ENCODE data around the gene SP110.
"Not testable (repeated sequence)": the region's sequence is repeated elsewhere in the genome, so short reads cannot be mapped to it uniquely, and the experiment has no call there.

Gene SP110

DNA sequence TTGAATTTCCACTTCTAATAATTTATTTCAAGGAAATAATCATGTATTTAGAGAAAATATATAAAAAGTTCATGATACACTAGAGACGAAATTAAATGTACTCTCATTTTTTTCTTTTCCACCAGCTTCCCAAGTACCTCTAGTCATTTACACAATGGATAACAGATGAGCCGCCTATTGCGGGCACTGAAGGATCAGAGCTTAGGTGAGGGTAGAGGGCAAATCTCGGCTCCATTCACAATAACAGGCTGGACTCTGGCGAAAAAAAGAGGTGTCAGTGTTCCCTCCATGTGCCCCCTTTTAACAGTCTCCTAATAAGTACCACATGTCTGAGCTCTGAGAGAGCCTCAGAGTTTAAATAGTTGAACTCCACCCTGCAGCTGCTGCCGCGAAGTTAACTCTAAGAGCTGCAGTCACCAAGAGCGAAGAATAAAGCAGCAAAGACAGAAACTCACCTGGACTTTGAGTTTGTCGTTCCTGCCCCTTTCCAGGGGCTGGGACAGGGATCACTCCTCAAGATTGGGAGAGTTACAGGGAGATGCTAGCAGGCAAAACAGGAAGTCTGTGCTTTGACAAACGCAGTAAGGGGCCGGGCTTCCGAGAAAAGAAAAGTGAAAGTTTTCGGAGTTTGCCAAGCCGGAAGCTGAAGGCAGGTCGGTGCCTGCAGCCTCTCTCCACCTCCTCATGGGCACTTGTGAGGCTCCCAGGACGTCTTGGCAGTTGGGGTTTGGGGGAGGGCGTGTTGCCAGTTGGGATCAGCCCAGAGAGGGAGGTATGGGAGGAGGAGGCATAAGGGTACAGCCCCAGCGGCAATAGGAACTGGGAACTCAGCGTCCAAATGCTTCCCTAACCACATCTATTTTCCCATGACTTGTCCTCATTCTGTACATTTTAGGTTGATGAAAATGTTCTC is at the start of gene SP110:
Gene SP110, minus strand, starts transcription at position 566 of the 913 bp plus-strand sequence. CDS start 3,057 bp downstream, outside the sequence.
- peak; percentile 28 for DNase-seq

DNA sequence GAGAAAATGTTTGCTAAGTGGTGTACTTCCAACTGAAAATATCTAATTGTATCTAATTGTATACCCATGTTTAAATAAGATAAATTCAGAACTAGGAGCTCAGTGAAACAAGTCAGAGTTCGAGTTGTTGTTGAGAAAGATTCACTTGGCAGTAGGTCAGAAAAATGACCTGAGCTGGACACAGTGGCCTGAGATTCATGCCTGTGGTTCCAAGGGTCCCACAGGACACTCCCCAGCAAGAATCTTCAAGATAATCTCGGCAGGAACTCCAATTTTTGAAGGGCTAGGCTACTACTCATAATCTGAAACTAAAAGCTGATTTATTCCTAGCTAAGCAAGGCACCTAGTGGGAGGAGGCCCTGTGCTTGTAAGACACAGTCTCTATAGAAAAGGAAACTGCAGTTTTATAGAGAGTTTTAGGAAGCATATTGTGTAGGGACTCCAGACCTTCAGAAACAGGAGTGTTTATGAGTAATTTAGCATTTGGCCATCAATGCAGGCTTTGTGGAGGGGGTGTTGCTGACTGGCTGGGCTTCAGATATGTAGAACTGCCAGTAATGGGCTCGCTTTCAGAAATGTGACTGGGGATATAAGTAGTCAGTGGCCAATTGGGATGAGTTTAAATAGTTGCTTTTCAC is 48.9 kb upstream of the SP110 start:
- no peak for DNase-seq

DNA sequence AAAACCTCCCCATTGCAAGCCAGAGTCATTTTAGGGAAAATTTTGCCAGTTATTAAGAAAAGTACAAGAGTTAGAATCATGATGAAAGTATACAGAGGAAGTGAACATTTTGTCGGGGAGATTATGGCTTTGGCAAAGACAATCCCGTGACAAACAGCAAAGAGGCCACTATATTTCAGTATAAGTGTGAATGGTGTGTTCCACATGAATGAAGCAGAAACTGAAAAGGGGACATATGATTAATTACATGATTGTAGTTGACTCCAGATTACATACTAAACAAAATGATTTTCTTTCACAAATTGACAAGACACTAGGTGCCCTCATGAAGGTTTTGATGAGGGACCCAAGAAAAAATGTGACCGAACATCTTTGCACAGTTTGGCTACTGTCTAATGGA is 47.8 kb upstream of the SP110 start:
- no peak for DNase-seq

GRCh38 chr2:230267059-230267458 is 47.3 kb upstream of the SP110 start:
- no peak for DNase-seq

DNA sequence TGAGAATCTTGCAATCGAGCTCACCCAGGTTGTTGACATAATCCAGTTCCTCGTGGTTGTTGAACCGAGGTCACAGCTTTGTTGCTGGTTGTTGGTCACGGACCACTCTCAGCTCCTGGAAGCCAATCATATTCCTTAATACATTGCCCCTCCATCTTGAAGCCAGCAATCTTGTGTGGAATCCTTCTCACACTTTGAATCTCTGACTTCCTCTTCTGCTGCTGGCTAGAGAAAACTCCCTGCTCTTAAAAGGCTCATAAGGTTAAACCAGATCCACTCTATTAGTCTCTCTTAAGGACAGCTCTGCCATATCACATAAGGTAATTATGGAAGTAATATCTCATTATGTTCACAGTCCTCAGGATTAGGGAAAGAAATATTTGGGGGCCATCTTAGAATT is 46.9 kb upstream of the SP110 start:
- DNase-seq, result no peak

DNA sequence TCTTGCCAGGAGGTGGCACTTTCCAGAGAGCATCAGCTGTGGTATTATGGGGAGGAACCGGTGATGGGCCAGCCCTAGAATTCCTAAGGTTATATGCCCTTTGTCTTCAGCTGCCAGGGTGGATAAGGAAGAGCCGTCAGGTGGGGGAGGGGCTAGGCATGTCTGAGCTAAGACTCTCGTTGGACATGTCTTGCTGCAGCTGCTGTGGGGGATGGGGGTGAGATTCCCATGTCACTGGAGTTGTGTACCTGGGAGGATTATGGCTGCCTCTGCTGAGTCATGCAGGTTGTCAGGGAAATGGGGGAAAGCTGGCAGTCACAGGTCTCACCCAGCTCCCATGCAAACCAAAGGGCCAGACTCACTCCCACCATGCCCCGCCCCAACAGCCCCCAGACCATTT is 45.2 kb upstream of the SP110 start:
- DNase-seq, result not testable (repeated sequence)

DNA sequence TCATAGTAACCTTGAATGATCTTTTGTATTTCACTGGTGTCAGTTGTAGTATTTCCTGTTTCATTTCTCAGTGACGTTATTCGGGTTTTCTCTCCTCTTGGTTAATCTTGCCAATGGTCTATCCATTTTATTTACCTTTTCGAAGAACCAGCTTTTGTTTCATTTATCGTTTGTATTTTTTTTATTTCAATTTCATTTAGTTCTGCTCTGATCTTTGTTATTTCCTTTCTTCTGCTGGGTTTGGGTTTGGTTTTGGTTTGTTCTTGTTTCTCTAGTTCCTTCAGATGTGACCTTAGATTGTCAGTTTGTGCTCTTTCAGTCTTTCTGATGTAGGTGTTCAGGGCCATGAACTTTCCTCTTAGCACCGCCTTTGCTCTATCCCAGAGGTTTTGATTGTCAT is 42.5 kb upstream of the SP110 start:
- DNase-seq, result no peak

GRCh38 chr2:230258483-230258882 is 38.7 kb upstream of the SP110 start:
- DNase-seq, result no peak

DNA sequence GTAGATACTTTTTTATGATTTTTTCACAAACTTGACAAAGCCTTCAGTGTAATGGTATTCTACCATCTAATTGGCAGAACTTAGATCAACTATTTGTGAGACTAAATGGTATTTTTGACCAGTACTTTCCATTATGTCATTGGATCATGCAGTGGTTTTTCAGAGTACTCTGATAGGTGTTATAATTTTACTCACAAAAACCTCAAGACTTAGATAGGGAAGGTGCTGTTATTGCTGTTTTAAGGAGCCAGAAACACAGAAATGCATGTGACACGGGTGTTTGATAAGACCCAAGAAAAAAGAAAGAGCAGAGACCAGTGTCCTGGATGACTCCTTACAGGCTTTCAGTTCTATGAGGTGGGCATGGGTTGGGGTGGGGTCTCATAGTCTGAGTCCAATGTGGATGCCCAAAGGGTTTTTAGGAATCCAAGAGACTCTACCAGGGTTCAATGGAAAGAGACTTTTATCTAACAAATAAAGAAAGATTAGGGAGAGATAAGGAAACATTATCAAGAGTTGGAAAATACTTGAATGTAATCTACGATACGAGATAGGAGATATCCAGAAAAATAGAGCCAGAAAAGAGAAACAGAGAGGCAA is 37.0 kb upstream of the SP110 start:
- no peak for DNase-seq

DNA sequence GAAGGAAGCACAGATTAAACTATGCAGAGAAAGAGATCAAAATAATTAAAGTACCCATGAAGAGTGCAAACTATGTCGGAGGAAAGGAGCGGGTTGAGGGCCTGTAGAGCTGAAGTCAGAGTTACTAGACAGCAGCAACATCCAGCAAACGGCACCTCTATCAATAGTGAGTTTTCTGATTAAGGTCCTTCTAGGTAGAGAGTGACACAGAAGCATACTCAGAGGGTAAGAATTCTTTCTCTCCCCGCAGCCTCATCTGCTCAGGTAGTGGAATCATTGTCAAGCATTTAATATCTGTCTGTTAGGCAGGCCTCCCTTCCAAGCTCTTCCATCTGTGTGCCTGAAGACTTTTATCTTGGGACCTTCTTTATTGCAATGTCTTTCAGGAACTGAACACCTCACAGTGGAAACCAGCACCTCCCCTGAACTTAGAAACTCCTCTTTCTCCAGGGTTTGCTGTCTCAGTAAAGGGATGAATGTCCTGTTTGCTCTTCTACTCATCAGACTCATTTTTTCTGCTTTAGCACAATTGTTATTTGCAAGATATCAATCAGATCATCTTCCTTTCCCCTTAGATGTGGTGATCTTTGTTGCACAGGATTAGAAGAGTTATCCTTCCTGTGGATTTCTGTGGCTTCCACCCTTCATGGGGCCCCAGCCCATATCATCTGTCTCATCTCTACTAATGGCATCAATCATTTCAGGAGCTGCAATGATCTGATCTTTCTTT is 34.5 kb upstream of the SP110 start:
- DNase-seq, result no peak

DNA sequence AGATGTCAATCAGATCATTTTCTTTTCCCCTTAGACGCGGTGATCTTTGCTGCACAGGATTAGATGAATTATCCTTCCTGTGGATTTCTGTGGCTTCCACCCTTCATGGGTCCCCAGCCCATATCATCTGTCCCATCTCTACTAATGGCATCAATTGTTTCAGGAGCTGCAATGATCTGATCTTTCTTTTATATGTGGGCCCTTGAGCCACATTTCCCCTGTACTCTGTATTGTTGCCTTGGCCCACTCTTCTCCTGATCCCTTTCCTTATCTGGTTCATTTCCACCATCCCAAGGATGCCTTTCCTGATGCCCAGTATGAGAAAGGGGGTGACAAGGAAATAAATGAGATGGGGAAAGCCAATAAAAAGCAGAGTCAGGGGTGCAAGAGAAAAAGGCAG is 30.4 kb upstream of the SP110 start:
- DNase-seq, result no peak

GRCh38 chr2:230246206-230246605 is 26.4 kb upstream of the SP110 start:
- no peak for DNase-seq

DNA sequence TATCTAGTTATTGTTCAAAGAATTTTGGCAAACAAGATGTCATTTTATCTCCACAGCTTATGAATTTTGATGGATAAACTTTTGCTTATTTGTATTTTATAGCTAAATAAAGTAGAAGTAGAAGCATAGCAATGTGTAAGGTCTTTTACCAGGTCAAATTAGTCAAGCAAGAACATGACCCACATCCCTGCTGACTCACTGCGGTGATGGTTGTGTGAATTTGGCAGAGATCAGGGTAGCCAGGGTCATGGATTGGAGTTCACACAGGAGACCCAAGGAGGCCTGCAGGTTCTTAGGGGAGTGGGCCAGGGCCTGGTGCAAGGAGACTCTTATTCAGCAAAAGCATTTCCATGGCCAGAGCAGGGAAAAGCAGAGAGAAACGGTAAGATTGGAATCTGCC is 24.4 kb upstream of the SP110 start:
- no peak for DNase-seq

DNA sequence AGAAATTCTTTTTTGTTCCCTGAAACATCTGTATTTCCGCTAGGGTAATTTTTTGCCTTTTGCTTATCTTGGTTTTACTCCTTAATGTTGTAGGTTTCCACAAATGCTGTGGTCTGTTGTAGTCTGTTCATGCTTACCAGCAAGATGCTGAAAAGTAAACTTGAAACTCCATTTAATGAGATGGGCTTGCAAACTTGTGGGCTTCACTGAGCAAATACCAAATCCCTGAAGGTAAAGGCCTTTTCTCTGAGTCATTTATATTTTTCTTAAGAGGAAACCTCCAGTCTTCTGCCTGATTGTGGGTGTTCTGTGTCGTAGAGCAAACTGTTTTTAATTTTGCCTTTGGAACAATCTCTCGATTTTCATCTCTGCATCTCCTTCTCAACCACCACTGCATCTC is 15.1 kb upstream of the SP110 start:
- no peak for DNase-seq

GRCh38 chr2:230234122-230234722 is 14.4 kb upstream of the SP110 start:
- DNase-seq, result no peak

- DNase-seq, result no peak
These were observed 11.5 kb upstream of the SP110 start for GRCh38 chr2:230231251-230231650.

DNA sequence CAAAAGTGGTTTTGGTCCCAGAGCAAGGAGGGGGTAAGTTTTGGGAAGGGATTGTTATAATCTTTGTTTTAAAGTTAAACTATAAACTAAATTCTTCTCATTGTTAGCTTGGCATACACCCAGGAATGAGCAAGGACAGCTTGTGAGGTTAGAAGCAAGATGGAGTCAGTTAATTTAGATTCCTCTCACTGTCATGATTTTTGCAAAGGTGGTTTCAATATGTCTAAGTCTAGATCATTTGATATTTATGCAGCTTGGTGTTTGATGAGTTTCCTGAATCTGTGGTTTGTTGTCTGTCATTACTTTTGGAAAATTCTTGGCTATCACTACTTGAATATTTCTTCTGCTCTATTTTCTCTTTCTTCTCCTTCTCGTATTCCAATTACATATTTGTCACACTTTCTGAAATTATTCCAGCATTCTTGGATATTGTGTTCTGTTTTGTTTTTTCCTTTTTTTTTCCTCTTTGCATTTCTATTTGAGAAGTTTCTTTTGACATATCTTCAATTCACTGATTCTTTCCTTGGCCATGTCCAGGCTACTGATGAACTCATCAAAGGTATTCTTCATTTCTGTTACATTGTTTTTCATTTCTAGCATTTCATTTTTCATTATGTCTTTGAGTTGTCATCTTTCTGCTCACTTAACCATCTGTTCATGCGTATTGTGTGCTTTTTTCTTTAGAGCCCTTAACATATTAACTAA is 10.9 kb upstream of the SP110 start:
- DNase-seq, result no peak

- DNase-seq, result no peak
These were observed 10.3 kb upstream of the SP110 start for GRCh38 chr2:230230087-230230486.

- no peak for DNase-seq
These were observed 7.4 kb upstream of the SP110 start for GRCh38 chr2:230227216-230227615.

DNA sequence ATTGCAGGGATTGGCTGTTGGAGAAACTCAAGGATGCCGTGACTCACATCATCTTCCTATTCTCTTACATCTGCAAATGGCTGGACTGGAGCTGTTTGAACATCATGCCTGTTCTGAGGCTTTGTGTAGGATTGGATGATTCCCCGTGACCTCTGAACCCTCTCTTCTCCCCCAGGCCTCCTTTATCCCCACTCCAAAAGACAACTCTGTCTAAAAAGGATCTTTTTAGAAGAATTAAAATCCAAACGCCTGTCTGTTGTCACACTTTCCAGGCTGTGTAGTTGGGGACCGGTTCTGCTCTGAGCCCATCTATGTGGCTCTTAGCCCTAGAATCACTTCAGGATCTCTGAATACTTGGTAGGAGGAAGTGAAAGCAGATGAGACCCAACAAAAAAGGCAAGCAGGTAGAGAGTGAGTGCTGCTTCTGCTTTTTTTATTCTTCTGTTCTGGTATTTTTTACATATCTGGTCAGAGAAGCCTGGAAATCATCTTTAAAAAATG is 6.3 kb upstream of the SP110 start:
- no peak for DNase-seq

GRCh38 chr2:230225486-230225885 is 5.7 kb upstream of the SP110 start, which contains the start of gene SP140:
Gene SP140 (plus strand): TSS chr2:230225736. CDS start chr2:230225845, 109 bp downstream.
- no peak for DNase-seq

DNA sequence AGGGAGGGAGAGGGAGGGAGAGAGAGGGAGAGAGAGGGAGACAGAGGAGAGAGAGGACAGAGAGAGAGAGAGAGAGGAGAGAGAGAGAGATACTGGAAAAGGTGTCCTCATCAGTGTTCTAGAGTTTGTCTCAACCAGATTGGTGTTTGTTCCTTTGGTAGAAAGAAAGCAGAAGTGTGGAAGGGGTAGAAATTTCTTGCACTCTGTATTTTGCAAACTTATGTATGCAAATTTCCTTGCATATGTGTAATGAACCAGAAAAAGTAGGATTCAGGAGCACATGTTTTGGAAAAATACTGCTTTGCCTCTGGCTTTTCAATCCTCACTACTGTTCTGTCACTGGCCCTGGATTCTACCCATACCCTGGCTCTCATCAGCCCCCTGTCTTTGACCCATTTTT is 4.7 kb upstream of the SP110 start:
- no peak for DNase-seq
